LNCaP clone FGC (cell line): ENCODE results near the gene GALNT7.

ENCODE experiments used
- DNase-seq: peaks from one replicate; pipeline ENCODE4 v3.0.0-alpha.2; 2011; ENCODE audit warnings: low read depth
- H3K4me3 ChIP-seq: 2 replicates; pipeline ENCODE4 v1.5.1; 2011; ENCODE audit warnings: mild to moderate bottlenecking, low read depth, low read length, control low read depth
- CTCF ChIP-seq: IDR thresholded peaks from 2 replicates; pipeline ENCODE4 v1.5.1; 2012; ENCODE audit warnings: mild to moderate bottlenecking; ENCODE audit not compliant: control insufficient read depth, insufficient read depth; ENCODE audit errors: extremely low read depth

GALNT7 gene

GRCh38 chr4:173347467-173347866 is 178.9 kb downstream of the GALNT7 start:
- no peak for TF ChIP-seq CTCF
- DNase-seq: no peak
- H3K4me3 ChIP-seq: no peak overlapping the region

DNA sequence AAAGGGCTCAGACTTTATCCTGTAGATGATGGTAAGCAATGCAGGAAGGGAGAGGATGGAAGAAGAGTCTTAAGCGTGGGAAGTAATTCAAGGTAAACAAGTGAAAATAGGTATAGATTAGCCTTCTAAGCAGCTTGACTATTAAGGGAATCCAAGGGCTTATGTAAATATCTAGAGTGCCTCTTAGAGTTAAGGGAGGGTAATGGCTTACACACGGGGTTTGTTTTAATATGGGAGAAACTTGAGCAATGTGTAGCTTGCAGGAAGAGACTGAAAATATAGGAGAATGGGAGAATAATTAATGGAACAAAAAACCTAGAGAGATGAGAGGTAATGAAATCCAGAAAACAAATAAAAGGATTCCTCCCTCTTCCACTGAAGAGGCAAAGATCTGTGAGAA is 189.3 kb downstream of the GALNT7 start:
- DNase-seq: no peak
- TF ChIP-seq CTCF: no peak
- H3K4me3 ChIP-seq: no peak overlapping the region

DNA sequence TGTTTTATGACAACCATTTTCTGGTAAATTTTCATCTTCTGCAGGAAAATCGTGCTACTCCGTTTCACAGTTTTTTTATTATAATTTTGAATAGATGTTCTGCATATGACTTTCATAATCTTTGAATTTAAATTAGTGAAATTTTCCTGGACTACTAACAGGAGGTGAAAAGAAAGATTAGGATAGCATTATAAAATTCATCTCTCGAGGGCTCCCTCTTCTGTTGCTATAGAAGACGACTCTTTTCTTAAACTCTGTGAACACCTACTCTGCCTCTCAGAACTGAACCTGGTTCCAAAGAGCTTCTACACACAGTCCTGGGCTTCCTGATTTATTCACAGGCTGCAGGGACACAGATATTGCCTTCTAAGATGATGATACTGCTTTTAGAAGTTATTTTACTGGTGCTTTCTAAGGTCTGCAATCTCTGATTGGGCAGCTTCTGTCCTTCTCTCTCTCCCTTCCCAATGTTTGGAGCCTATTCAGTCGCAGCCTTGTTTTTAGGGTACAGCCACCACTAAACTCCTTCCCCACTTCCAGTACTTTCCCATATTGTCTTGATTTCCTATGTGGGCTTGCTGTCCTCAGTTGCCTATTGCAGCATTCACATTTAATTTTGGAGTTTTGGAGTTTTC is 192.1 kb downstream of the GALNT7 start:
- no peak for DNase-seq
- TF ChIP-seq CTCF: peak; percentile 33
- H3K4me3 ChIP-seq: no peak overlapping the region

GRCh38 chr4:173362666-173363065 is 194.1 kb downstream of the GALNT7 start:
- TF ChIP-seq CTCF: no peak
- H3K4me3 ChIP-seq: no peak overlapping the region
- DNase-seq: peak; percentile 49

GRCh38 chr4:173365359-173365996 is 196.9 kb downstream of the GALNT7 start:
- no peak overlapping the region for H3K4me3 ChIP-seq
- no peak for TF ChIP-seq CTCF
- DNase-seq: no peak

DNA sequence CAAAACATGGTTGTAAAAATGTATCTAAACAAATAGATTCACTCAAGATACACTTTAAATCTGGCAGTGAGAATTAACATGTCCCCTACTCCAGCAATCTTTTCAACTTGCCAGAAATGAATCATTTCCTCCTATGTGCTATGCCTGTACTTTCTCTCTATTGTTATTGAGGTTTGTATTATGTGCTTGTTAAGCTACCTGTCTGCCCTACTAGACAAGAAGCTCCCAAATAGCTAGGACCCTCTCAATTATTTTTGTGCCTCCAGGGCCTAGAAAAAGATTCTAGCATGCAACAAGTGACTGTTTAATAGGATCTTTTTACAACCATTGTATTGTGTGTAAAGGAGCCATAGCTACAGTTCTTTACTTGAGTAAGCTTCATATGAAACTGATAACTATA is 198.7 kb downstream of the GALNT7 start:
- DNase-seq: no peak
- H3K4me3 ChIP-seq: no peak overlapping the region

More for the DNA sequence above, 198.7 kb downstream of the GALNT7 start:
- TF ChIP-seq CTCF: no peak
